HG03469 (cell line): Measurements from ENCODE around the gene STK38.
"Not testable (repeated sequence)": the region's sequence is repeated elsewhere in the genome, so short reads cannot be mapped to it uniquely, and the experiment has no call there.

Source experiments
- ATAC-seq: cut with Tn5 transposase; IDR thresholded peaks from one replicate; pipeline ENCODE4 v1.9.1; 2021; ENCODE audit warnings: mild to moderate bottlenecking, moderate library complexity, moderate number of reproducible peaks; ENCODE audit not compliant: unreplicated experiment

The STK38 gene

DNA sequence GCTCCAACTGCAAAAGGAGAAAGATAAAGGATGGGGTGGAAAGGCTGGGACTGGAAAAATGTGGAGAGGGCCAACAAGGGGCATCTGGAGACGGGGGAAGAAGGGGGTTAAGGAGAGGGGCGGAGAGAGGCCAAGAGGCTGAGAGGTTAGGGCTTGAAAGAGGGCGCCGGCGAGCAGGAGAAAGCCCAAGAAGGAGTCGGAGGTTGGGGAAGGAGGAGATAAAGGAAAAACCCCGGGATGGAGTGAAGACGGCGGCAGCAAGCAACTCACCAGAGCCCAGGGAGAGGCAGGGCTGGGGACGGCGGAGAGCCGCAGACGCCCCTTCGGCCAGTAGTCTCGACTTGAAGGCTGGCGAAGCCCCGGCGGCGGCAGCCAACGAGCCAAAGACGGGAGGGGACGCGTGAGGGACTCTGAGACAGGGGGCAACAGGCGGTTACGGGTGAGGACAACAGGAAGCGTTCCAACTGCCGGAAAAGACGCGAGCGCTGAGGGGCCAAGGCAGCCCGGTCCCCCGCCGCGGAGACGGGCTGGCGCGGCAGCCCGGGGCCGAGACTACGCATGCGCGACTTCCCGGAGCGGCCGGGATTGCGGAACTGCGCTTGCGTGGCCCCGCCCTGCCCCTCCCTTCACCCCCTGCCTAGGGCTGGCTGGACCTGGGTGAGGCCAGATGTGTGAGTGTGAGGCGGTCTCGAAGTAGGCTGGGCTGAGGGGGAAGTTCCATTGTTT lies at the start of gene STK38:
Gene STK38 (minus strand): TSS at position 560 of the 726 bp plus-strand sequence. CDS start 7,277 bp downstream, outside the sequence.
- peak; percentile 47 for ATAC-seq

DNA sequence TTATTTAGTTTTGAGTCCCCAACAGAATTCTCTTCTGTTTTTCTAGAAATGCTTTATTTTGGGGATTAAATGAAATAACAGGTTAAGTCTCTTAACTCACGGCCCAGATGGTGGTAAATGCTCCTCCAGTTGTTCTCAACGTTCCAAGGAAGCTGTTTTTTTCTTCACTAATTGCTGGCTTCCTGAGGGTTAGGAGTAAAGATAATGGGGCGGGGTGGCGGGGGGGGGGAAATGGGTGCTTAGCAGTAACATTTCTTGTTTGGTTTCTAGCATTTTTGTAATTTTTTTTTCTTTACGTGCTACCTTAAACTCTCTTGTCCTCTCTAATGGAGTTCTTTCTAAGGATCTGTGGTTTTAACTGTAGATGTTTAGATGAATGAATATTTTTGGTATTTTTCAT lies 49.1 kb upstream of the STK38 start:
- no peak for ATAC-seq

DNA sequence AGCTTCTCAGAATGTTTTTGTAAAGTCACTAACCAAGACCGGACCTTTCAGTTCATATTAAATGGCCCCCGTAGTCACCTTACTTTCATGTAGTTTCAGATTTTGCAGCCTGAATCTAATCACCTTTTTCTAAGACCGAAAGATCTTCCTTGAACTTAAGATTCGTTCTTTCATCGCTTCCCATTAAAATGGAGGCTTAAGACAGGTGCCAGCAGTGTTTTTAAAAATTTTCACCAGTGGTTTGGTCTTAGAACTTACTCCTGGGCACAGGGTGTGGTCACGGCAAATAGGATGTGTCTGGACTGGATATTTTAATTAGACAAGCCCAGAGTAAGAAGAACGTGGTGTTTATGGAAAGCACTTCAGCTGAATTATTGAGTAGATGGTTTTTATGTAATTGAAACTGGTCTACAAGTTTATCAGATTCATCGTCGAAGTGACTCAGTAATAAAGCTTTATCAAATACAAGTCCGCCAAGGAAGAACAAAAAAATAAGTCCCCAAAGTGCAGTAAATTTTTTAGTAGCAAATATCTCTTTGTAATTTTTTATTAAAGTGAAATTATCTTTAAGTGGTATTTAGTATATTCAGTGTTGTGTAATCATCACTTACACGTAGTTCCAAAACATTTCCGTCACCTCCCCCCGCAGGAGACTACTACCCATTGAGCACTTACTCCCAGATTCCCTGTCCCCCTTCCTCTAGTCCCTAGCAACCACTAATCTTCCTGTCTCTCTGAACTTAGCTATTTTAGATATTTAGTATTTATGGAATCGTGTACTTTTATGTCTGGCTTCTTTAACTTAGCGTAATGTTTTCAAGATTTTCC lies 47.8 kb upstream of the STK38 start:
- no peak for ATAC-seq

DNA sequence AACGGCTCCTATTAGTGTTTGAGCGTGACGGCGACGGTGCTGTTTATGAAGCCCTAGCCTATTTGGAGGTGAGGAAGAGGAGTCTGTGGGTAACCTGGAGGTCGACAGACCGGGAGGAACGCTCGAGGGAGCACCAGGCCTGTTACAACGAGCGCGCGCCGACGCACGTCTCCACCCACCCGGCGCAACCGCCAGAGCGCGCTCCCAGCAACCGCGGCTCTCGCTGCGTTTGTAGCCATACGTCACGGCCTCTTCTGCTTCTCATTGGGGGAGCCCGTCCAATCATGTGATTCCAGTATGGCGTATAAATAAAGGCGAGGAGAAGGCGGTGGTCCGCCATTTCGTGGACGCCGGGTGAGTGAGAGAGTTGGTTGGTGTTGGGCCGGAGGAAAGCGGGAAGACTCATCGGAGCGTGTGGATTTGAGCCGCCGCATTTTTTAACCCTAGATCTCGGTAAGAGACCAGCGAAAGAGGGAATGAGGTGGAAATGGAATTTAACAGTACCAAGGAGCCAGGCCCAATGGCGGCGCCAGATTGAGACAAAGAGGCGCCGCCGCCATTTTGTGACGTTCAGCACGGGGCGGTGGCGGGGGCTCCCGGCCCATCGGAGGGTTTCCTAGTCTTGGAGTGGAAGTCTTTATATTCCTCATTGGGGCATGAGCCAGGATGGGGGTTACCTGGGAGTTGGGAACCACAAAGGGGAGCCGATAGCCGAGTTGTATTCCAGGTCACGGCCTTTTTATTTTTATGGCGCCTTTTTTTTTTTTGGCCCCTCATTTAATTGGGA lies 46.9 kb upstream of the STK38 start, which contains the start of gene SRSF3:
Gene SRSF3 (plus strand): TSS at position 334 of the 787 bp plus-strand sequence. CDS start 2,401 bp downstream, outside the sequence.
- peak; percentile 81 for ATAC-seq

DNA sequence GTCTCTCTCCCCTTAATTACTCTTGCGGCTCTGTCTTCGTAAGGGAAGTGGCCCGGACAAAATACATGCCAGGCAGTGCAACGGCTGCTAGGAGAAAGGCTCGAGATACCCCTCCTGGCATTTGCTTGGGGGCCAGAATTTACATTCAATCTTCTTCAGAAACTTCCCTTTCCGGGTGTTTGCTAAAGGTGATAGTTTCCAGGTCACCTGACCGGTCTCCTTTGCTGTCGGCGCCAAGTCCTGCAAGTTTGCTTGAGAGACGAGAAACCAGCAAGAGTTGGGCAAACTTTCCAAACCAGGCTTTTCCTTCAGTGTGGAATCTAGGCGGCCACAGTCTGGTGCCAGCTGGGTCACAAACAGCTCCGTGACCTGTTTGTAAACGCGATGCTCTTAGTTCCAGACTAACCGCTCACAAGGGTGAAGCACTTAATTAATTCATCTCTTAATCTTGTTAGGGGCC lies 46.3 kb upstream of the STK38 start:
- ATAC-seq: no peak

DNA sequence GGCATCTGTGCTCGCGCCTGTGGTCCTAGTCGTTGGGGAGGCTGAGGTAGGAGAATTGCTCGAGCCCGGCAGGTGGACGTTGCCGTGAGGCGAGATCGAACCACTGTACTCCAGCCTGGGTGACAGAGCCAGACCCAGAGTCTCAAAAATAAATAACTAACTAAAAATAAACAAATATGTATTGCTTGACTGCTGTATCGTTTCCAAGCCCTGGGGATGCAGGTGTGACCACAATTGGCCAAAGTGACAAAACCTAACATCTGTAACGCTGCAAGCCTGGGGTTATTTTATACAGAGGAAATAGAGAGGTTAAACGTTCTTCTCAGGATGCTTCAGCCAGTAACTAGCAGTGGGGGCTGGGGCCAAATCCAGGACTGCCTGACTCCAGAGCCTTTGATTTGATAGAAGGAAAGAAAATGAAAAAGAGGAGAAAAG lies 45.0 kb upstream of the STK38 start:
- ATAC-seq: no peak

DNA sequence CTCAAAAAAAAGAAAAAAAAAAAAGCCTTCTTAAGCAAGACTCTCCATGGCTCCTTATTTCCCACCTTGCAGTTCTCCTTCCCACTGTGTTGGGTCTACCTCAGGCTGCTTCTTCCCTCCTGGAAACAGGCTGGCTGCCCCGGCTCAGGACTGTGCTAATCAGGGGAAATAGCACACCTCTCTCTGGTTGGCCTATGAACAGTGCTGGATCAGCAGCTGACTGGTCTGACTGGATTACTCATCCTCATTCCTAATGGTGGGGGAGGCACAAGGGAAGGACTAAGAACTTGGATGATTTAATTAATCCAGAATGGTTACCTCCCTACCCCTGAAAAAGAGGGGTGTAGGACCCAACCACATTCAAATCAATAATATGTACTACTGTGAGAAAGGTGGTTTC lies 43.0 kb upstream of the STK38 start:
- no peak for ATAC-seq

DNA sequence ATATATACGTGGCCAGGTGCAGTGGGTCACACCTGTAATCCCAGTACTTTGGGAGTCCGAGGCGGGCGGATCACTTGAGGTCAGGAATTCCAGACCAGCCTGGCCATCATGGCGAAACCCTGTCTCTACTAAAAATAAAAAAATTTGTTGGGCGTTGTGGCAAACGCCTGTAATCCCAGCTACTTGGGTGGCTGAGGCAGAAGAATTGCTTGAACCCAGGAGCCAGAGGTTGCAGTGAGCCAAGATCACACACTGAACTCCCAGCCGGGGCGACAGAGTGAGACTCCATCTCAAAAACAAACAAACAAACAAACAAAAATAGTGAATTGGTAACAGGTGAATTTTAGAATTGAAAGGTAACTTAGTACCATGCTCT lies 41.7 kb upstream of the STK38 start:
- ATAC-seq: not testable (repeated sequence)

DNA sequence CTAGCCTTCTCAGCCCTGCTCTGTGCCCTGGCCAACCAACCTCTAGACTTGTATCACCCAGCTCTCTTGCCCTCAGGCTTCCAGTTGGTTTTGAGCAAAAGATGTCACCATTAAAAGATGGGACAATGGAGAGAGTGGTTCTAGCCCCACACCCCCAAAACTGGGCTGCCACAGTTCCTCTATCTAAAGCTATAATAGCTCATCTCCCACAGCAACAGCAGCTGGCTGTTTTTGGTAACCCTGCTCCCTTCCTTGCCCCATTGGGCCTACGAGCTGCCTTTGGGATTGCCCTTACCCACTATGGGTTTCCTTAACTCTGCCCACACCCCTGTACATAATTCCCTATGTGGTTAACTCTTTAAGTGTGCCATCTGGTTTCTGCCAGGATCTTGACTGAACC lies 39.3 kb upstream of the STK38 start:
- ATAC-seq: no peak

DNA sequence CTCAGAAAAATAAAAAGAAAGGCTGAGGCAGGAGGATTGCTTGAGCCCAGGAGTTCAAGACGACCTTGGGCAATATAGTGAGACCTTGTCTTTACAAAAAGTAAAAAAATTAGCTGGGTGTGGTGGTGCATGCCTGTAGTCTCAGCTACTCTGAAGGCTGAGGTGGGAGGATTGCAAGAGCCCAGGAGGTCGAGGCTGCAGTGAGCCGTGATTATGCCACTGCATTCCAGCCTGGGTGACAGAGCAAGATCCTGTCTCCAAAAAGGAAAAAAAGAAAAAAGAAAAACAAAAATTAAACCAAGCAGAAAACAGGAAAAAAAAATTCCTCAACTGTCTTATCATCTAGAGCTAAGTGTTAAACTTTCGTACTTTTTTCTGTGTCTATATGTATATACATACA lies 34.4 kb upstream of the STK38 start:
- ATAC-seq: no peak

DNA sequence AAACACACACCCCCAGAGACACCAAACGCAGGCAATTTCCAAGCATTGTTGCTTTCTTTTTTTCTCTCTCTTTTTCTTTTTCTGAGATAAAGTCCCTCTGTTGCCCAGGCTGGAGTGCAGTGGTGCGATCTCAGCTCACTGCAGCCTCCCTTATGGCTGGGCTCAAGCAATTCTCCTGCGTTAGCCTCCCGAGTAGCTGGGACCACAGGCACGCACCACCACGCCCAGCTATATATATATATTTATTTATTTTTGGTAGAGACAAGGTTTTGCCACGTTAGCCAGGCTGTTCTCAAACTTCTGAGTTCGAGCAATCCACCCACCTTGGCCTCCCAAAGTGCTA lies 32.9 kb upstream of the STK38 start:
- no peak for ATAC-seq

DNA sequence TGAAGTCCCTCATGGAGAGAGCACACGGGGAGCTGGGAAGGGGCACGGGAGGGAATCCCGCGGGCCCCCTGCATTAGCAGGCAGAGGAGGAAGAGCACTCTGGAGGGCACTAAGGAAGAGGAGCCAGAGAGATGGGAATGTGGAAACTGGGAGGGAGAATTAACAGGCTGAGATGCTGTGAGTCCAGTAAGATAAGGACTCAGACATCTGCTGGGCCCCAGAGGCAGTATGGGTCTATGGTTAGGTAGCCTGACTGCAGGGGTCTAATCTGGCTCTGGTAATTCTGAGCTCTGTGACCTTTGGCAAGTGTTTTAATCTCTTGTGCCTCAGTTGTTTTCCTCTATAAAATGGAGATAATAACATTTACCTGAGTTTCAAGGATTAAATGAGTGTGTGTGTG lies 31.2 kb upstream of the STK38 start:
- ATAC-seq: no peak

DNA sequence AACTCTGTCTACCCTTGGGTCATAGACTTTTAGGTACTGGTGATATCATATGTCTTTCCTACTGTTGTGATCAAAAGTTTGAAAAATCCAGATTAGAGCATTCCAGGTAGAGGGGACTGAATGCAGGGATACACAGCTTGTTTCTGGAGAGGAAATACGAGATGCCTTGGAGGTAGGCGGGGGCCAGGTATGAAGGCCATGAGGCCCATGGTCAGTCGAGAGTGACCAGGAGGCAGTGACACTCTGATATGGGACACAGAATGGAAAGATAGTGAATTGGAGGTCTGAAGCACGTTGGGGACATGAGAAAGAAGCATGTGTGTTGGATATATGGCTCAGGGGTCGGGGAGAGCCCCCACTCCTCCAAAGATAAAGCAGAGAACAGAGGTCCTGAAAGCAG lies 30.8 kb upstream of the STK38 start:
- no peak for ATAC-seq

DNA sequence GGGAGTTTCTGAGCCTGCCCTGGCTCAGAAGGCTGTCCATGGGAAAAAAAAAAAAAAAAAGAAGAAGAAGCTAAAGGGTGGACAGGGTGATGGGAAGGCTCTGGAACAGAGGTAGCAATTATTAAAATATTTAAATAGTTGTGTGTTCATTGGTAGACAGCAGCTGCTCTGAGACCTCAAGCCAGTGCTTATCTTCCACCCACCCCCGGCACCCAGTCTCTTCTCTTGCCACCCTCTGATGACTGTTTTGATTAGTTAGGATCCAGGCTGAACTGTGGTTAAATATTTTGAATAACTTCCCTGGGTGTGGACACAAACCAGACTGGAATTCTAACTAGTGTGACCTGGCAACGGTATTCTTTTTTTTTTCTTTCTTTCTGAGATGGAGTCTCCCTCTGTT lies 30.0 kb upstream of the STK38 start:
- ATAC-seq: no peak

DNA sequence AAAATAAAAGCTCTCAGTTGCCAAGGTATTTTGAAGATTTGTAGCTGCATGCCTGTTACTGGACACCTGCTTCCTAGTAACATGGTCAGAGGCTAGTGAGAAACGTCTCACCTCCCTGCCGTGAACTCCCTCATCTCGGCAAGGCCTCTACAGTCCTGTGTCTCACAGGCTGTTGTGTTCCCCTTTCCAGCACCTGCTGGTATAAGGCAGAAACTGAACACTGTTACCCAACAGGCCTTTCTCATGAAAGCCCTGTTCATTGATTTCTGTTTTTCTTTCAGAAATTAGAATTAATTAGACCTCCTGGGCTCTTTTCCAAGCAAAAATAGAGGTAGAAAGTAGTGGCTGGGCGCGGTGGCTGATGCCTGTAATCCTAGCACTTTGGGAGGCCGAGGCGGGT lies 29.3 kb upstream of the STK38 start:
- ATAC-seq: no peak

DNA sequence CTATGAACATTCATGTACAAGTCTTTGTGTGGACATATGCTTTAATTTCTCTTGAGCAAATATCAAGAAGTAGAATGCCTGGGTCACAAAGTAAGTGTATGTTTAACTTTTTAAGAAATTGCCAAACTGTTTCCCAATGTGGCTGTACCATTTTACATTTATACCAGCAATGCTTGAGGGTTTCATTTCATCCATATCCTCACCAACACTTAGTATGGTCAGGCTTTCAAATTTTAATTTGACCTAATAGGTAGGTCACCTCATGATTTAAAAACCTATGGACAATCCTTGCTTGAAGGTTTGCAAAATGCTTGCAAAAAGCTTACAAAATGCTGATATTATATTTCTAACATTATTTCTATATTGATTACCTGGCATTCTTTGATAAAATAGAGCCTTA lies 27.4 kb upstream of the STK38 start:
- ATAC-seq: no peak

DNA sequence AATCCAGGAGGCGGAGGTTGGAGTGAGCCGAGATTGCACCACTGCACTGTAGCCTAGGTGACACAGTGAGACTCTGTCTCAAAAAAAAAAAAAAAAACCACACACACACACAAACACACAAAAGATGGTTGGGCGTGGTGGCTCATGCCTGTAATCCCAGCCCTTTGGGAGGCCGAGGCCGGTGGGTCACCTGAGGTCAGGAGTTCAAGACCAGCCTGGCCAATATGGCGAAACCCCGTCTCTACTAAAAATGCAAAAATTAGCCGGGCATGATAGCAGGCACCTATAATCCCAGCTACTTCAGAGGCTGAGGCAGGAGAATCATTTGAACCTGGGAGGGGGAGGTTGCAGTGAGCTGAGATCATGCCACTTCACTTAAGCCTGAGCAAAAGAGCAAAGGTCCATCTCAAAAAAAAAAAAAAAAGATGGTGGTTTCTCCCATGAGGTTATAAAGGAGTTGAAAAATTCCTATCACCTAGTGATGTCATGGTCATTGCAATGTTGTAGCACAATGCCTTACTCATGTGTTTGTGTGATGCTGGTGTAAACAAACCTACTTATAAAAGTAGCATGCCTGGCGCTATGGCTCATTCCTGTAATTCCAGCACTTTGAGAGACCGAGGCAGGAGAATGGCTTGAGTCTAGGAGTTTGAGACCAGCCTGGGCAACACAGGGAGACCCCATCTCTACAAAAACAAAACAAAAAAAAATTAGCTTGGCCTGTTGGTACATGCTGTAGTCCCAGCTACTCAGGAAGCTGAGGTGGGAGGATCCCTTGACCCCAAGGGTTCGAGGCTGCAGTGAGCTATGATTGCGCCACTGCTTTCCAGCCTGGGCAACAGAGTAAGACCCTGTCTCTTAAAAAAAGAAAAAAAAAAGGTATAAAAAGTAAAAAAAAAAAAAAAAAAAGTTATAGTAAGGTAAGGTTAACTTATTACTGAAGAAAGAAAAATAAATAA lies 25.4 kb upstream of the STK38 start:
- not testable (repeated sequence) for ATAC-seq

DNA sequence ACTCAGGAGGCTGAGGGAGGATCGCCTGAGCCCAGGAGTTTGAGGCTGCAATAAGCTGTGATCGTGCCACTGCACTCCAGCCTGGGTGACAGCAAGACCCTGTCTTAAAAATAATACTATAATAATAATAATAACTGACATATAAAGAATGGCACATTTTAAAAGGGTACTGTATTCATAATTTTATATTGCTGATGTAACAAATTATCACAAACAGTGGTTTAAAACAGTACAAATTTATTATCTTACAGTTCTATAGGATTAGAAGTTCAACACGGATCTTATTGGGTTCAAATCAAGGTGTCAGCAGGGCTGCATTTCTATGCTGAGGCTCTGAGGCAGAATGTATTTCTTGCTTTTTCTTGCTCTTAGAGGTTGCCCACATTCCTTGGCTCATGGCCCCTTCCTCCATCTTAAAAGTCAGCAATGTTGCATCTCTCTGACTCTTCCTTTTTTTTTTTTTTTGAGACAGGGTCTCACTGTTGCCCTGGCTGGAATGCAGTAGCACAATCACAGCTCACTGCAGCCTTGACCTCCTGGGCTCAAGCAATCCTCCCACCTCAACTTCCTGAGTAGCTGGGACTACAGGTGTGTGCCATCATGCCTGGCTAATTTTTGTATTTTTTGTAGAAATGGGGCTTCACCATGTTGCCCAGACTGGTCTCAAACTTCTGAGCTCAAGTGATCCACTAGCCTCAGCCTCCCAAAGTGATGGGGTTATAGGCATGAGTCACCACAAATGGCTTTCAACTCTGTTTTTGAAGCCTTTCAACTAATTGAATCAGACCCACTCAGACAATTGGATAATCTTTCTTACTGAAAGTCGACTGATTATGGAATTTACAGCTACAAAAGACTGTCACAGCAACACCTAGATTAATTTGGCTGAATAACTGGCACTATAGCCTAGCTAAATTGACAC lies 24.1 kb upstream of the STK38 start:
- no peak for ATAC-seq

DNA sequence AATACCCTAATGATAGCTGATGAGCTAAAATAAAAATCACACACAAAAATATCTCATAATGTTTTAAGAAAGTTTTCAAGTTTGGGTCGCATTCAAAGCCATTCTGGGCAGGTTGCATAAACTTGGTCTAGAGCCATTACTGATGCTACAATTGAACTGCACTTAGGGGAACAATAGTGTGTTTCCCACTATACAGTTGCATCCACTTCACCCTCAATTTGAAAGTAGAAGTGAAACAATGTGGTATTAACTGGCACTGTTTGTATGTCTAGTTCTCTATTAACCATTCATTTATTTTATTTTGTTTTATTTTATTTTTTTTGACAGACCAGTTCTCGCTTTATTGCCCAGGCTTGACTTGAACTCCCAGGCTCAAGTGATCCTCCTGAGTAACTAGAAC lies 23.0 kb upstream of the STK38 start:
- no peak for ATAC-seq
